GOT3 (cell line): ENCODE data around the gene C17orf67.

Experiments
- DNase-seq: peaks from one replicate; lab custom pipeline; 2025; ENCODE audit warnings: mixed read lengths; lab: John Stamatoyannopoulos, UW

The C17orf67 gene

GRCh38 chr17:56833057-56833808, 487 bp downstream of the C17orf67 start:
- DNase-seq: peak; percentile 74

GRCh38 chr17:56832446-56832845, 1.3 kb downstream of the C17orf67 start:
- no peak for DNase-seq

GRCh38 chr17:56831369-56832095, 2.2 kb downstream of the C17orf67 start:
- DNase-seq: no peak

GRCh38 chr17:56830726-56831368, 2.9 kb downstream of the C17orf67 start:
- no peak for DNase-seq

- DNase-seq: no peak
Observed at GRCh38 chr17:56826611-56827414, 6.9 kb downstream of the C17orf67 start.

GRCh38 chr17:56824503-56824902, 9.2 kb downstream of the C17orf67 start:
- no peak for DNase-seq

GRCh38 chr17:56823848-56824247, 9.9 kb downstream of the C17orf67 start:
- no peak for DNase-seq

GRCh38 chr17:56822725-56823124, 11.0 kb downstream of the C17orf67 start:
- DNase-seq: no peak

GRCh38 chr17:56821847-56822534, 11.7 kb downstream of the C17orf67 start:
- no peak for DNase-seq

GRCh38 chr17:56820207-56820606, 13.5 kb downstream of the C17orf67 start:
- DNase-seq: no peak

- peak; percentile 13 for DNase-seq
Observed at GRCh38 chr17:56819431-56820145, 14.1 kb downstream of the C17orf67 start.

- no peak for DNase-seq
Observed at GRCh38 chr17:56819030-56819429, 14.7 kb downstream of the C17orf67 start.

GRCh38 chr17:56817066-56817465, 16.7 kb downstream of the C17orf67 start:
- DNase-seq: no peak

GRCh38 chr17:56815711-56816110, 18.0 kb downstream of the C17orf67 start:
- DNase-seq: no peak

- DNase-seq: no peak
Observed at GRCh38 chr17:56812901-56813388, 20.8 kb downstream of the C17orf67 start.

GRCh38 chr17:56810891-56811775, 22.6 kb downstream of the C17orf67 start:
- DNase-seq: no peak

- no peak for DNase-seq
Observed at GRCh38 chr17:56810343-56810742, 23.4 kb downstream of the C17orf67 start.

- DNase-seq: no peak
Observed at GRCh38 chr17:56809820-56810179, 23.9 kb downstream of the C17orf67 start.

GRCh38 chr17:56809106-56809819, 24.5 kb downstream of the C17orf67 start:
- DNase-seq: no peak
